ENCODE data around the gene CD68.

DNA sequence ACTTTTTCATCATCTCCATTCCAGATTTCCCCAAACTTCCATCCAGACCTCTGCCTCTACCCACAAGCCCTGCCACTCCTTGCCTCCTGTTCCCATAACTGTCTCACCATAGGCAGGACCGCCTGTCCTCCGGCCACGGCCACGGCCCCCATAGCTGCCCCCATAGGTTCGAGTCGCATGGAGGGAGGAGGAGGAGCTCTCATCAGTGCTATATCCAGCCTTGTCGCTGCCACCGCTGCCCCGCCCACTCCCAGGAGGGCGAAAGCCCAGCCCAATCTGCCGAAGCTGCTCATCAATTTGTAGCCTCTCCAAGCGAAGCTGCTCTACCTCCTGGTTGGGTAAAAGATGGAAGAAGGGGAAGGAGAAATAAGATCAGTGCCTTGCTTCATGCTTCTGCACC is 13.9 kb downstream of the CD68 start:
- TF ChIP-seq CTCF (IDR thresholded peaks at IDR 0.05; ENCODE audit: borderline replicate concordance, extremely low read depth, low read length, poor library complexity, severe bottlenecking) = no peak
- TF ChIP-seq EZH2 (IDR thresholded peaks at IDR 0.05; ENCODE audit: borderline replicate concordance, low read depth, low read length, severe bottlenecking) = no peak
